ENCODE results near the gene FUZ.

DNA sequence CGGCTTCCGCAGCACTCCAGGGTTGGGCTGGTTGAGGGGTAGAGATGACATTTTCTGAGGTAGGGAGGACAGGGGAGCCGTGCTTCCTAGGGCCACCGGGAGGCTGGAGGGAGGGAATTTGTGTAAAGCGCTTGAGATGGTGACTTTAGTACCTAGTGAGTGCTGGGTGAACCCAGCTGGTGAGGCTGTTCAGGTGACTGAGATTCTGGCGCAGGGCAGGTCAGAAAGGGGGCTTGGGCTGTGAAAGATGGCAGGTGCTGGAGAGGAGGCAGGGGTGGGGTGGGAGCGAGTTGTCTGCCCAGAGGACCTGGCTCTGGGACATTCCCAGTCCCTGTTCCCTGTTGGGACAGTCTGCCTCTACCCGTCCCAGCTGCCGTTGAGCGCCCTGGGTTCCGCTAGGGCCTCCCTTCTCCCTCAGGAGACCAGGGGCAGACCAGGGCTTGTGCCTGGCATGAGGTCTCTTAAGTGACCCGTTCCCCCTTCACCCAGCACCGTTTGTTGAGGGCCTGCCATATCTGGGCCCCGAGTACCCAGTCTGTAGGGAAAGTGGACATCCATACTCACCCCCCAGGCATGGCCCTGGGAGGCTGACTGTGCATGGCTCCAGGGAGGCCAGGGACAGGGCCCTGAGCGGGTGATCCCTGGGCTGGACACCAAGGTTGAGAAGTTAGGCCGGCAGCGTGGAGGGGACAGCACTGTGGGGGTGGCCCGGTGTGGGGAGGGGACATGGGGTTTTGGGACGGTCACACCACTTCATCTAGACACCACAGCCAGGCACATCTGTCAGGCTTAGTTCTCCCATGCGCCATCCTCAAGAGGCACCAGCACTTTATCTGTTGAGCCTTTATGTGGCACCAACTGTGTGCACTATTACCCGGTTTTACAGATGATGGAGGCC is 42.8 kb upstream of the FUZ start:
- TF ChIP-seq POLR2A (IDR thresholded peaks at IDR 0.05; ENCODE audit: control extremely low read depth in 1 of 2, low read depth in 2 of 2, low read length in 2 of 2) (peak; percentile 70 to 73), POLR2AphosphoS5 (IDR thresholded peaks at IDR 0.05; ENCODE audit: low read depth, low read length) (peak; percentile 81; the same call in 1 of the 2 replicates), CTCF (IDR thresholded peaks at IDR 0.05; ENCODE audit: control extremely low read depth in 1 of 3, insufficient read depth in 1 of 3, low read depth in 1 of 3, low read length in 3 of 3) (no peak), CBX5 (IDR thresholded peaks at IDR 0.05; ENCODE audit: low read depth, low read length) (no peak), YY1 (IDR thresholded peaks at IDR 0.05; ENCODE audit: low read depth, low read length) (no peak), TBP (IDR thresholded peaks at IDR 0.05; ENCODE audit: low read depth, low read length) (no peak), MAX (IDR thresholded peaks at IDR 0.05) (no peak), SUZ12 (IDR thresholded peaks at IDR 0.05; ENCODE audit: low read length) (no peak), EP300 (IDR thresholded peaks at IDR 0.05; ENCODE audit: borderline replicate concordance in 1 of 2, low read depth in 2 of 2, low read length in 2 of 2) (no peak)
- TF ChIP-seq, protein P1, sequence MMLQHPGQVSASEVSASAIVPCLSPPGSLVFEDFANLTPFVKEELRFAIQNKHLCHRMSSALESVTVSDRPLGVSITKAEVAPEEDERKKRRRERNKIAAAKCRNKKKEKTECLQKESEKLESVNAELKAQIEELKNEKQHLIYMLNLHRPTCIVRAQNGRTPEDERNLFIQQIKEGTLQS (IDR thresholded peaks at IDR 0.05; ENCODE audit: insufficient read depth, low read depth, low read length) = no peak

Measured in H1 (cell line).